NCI-H774 (cell line): ENCODE measurements around the gene C17orf107.
A peak's percentile ranks its signal among the peaks of the same experiment; 100 is the strongest.

Experiments
- DNase-seq: peaks from one replicate; lab custom pipeline; 2025; lab: John Stamatoyannopoulos, UW

C17orf107 gene

GRCh38 chr17:4872786-4873185, 26.6 kb upstream of the C17orf107 start:
- DNase-seq, result no peak

GRCh38 chr17:4877089-4877488, 22.2 kb upstream of the C17orf107 start:
- DNase-seq, result no peak

GRCh38 chr17:4879601-4880000, 19.7 kb upstream of the C17orf107 start:
- DNase-seq, result no peak

GRCh38 chr17:4880857-4881256, 18.5 kb upstream of the C17orf107 start:
- DNase-seq, result no peak

GRCh38 chr17:4881761-4882555, 17.4 kb upstream of the C17orf107 start:
- peak; percentile 1 for DNase-seq

- no peak for DNase-seq
Measured at GRCh38 chr17:4884489-4884888, 14.8 kb upstream of the C17orf107 start.

- DNase-seq, result no peak
Measured at GRCh38 chr17:4886830-4887229, 12.5 kb upstream of the C17orf107 start.

- no peak for DNase-seq
Measured at GRCh38 chr17:4887581-4887980, 11.8 kb upstream of the C17orf107 start.

- no peak for DNase-seq
Measured at GRCh38 chr17:4891411-4892410, 7.6 kb upstream of the C17orf107 start.

- DNase-seq, result no peak
Measured at GRCh38 chr17:4892499-4893221, 6.7 kb upstream of the C17orf107 start.

GRCh38 chr17:4893272-4893671, 6.1 kb upstream of the C17orf107 start:
- no peak for DNase-seq

- no peak for DNase-seq
Measured at GRCh38 chr17:4893721-4894560, 5.4 kb upstream of the C17orf107 start.

GRCh38 chr17:4895121-4895520, 4.2 kb upstream of the C17orf107 start:
- no peak for DNase-seq

GRCh38 chr17:4895657-4896331, 3.5 kb upstream of the C17orf107 start:
- no peak for DNase-seq

GRCh38 chr17:4896332-4897197, 2.8 kb upstream of the C17orf107 start:
- no peak for DNase-seq

GRCh38 chr17:4897198-4897687, 2.1 kb upstream of the C17orf107 start:
- DNase-seq, result no peak

GRCh38 chr17:4897785-4898184, 1.6 kb upstream of the C17orf107 start:
- no peak for DNase-seq

- no peak for DNase-seq
Measured at GRCh38 chr17:4898351-4898750, 985 bp upstream of the C17orf107 start.

GRCh38 chr17:4898927-4899326, 409 bp upstream of the C17orf107 start:
- DNase-seq, result no peak
